GM12878 (cell line): ENCODE data around the gene PCP2. TPM values are rescaled to one million over a fixed set of nuclear protein-coding genes. Genes with fewer than 3 reads are reported as not detected.

ENCODE experiments used
- ATAC-seq: fragments of 200-7000 bp; cut with Tn5 transposase; 3 replicates; pipeline ENCODE4 v1.9.1; 2020; ENCODE audit warnings: mild to moderate bottlenecking, moderate library complexity
- BruUV-seq: library from RNA; stranded (reverse); fragments of 400-500 nt; replicated peaks from 2 replicates; lab custom pipeline; 2021; lab: Mats Ljungman, UMichigan
- CTCF ChIA-PET: fragments of 300-600 bp; sonication (Branson Sonifier 250); formaldehyde crosslinking; extraction: SDS; loops from one replicate; lab custom pipeline; 2021; ENCODE audit warnings: inconsistent platforms; lab: Yijun Ruan, JAX
- POLR2A ChIA-PET: fragments of 350-600 bp; formaldehyde crosslinking; extraction: SDS; loops from one replicate; lab custom pipeline; 2021; ENCODE audit warnings: inconsistent platforms; lab: Charles Lee
- RAD21 ChIA-PET: fragments of 300-600 bp; sonication (Branson Sonifier 250); formaldehyde crosslinking; loops from one replicate; lab custom pipeline; 2023; ENCODE audit warnings: antibody characterized with exemption; ENCODE audit not compliant: unreplicated experiment; lab: Charles Lee
- SMC1A ChIA-PET: fragments of 300-600 bp; sonication (Branson Sonifier 250); formaldehyde crosslinking; loops from one replicate; lab custom pipeline; 2023; ENCODE audit not compliant: unreplicated experiment, uncharacterized antibody; lab: Charles Lee
- DNase-seq: peaks from one replicate; pipeline ENCODE4 v3.0.0-alpha.2; 2011; ENCODE audit warnings: low read depth, low spot score
- FAIRE-seq: peaks from 3 replicates; lab custom pipeline; 2011; peaks lifted over from hg19 to GRCh38; lab: Jason Lieb, UNC
- H2AFZ ChIP-seq: 2 replicates; pipeline ENCODE4 v1.6.0; 2011; ENCODE audit warnings: low read depth, low read length, control low read depth; ENCODE audit not compliant: control insufficient read depth
- H3K27ac ChIP-seq: 2 replicates; pipeline ENCODE4 v1.5.1; 2011; ENCODE audit warnings: control low read depth; ENCODE audit not compliant: control insufficient read depth, insufficient read depth
- H3K27me3 ChIP-seq, 2 experiments: replicated peaks in 1 of 2; 2 replicates each; pipeline versions ENCODE4 v1.6.0 to v1.6.1; 2011; ENCODE audit warnings: low read length in 1 of 2; ENCODE audit not compliant: control insufficient read depth in 2 of 2, insufficient read depth in 2 of 2
- H3K36me3 ChIP-seq, 2 experiments: 2 replicates each; pipeline ENCODE4 v1.5.1; 2011; ENCODE audit warnings: low read length in 1 of 2; ENCODE audit not compliant: control insufficient read depth in 2 of 2, insufficient read depth in 2 of 2
- H3K4me1 ChIP-seq: 2 replicates; pipeline ENCODE4 v1.6.1; 2011; ENCODE audit warnings: mild to moderate bottlenecking, low read length, moderate library complexity, mixed read lengths; ENCODE audit not compliant: control insufficient read depth, insufficient read depth
- H3K4me2 ChIP-seq: 2 replicates; pipeline ENCODE4 v1.6.0; 2011; ENCODE audit warnings: control low read depth; ENCODE audit not compliant: control insufficient read depth, insufficient read depth
- H3K4me3 ChIP-seq: fragments of 200-600 bp; sonication (generic); 2 replicates; pipeline ENCODE4 v1.5.1; 2016
- H3K79me2 ChIP-seq: 2 replicates; pipeline ENCODE4 v1.6.0; 2011; ENCODE audit warnings: low read length; ENCODE audit not compliant: control insufficient read depth, insufficient read depth
- H3K9ac ChIP-seq: 2 replicates; pipeline ENCODE4 v1.8.0; 2011; ENCODE audit warnings: low read length, control low read depth, mixed read lengths; ENCODE audit not compliant: control insufficient read depth, insufficient read depth
- H3K9me3 ChIP-seq: replicated peaks from 3 replicates; pipeline ENCODE4 v1.5.1; 2011; ENCODE audit warnings: mild to moderate bottlenecking, low read length; ENCODE audit not compliant: control insufficient read depth, insufficient read depth
- H4K20me1 ChIP-seq: 2 replicates; pipeline ENCODE4 v1.6.0; 2011; ENCODE audit not compliant: control insufficient read depth, insufficient read depth
- BMI1 ChIP-seq: fragments of 450-650 bp; IDR thresholded peaks from 2 replicates; pipeline ENCODE4 v1.6.1; 2016; ENCODE audit warnings: mild to moderate bottlenecking, moderate library complexity, borderline replicate concordance
- CBFB ChIP-seq: IDR thresholded peaks from 2 replicates; pipeline ENCODE4 v1.6.1; 2016; ENCODE audit warnings: antibody characterized with exemption, low read depth
- IKZF2 ChIP-seq, 2 experiments: fragments of 450-650 bp; IDR thresholded peaks; 2 replicates each; pipeline ENCODE4 v1.6.1; 2017; ENCODE audit warnings: mild to moderate bottlenecking in 2 of 2, moderate library complexity in 2 of 2
- NKRF ChIP-seq: fragments of 450-650 bp; conservative IDR thresholded peaks from 2 replicates; pipeline ENCODE4 v1.6.1; 2017; ENCODE audit warnings: mild to moderate bottlenecking, moderate library complexity
- PRDM15 ChIP-seq: fragments of 450-650 bp; formaldehyde crosslinking; IDR thresholded peaks from 2 replicates; pipeline ENCODE4 v1.4.0; 2020; ENCODE audit warnings: mild to moderate bottlenecking, moderate library complexity
- SP1 ChIP-seq: IDR thresholded peaks from one replicate; pipeline ENCODE4 v1.6.1; 2011; ENCODE audit warnings: low read depth, low read length
- TAF1 ChIP-seq: IDR thresholded peaks from 2 replicates; pipeline ENCODE4 v1.6.1; 2011; ENCODE audit warnings: mild to moderate bottlenecking, low read depth, low read length, borderline replicate concordance
- ZBED1 ChIP-seq: IDR thresholded peaks from 2 replicates; pipeline ENCODE4 v1.6.1; 2016; ENCODE audit warnings: borderline replicate concordance
- ZBTB11 ChIP-seq: fragments of 450-650 bp; formaldehyde crosslinking; IDR thresholded peaks from 2 replicates; pipeline ENCODE4 v1.5.0; 2022; ENCODE audit warnings: mild to moderate bottlenecking, missing genetic modification characterization
- ZNF592 ChIP-seq: fragments of 450-650 bp; IDR thresholded peaks from 2 replicates; pipeline ENCODE4 v1.6.1; 2017; ENCODE audit warnings: mild to moderate bottlenecking, moderate library complexity
- ZZZ3 ChIP-seq: IDR thresholded peaks from 2 replicates; pipeline ENCODE4 v1.6.1; 2011; ENCODE audit warnings: low read depth; ENCODE audit not compliant: control insufficient read depth, insufficient read length
- WGBS: methylation state at CpG from one replicate; pipeline ENCODE4 v1.1.6; 2016; ENCODE audit warnings: low lambda C conversion rate; ENCODE audit not compliant: insufficient replicate concordance, insufficient coverage; ENCODE audit errors: missing lambda C conversion rate; 5-methylcytosine and 5-hydroxymethylcytosine counted together
- in situ Hi-C: fragments of 300-500 bp; cut with MboI; formaldehyde crosslinking; loops from 9 replicates; pipeline ENCODE4 v1.14.3; 2018; ENCODE audit warnings: mixed read lengths
- intact Hi-C: fragments of 100-400 bp; cut with micrococcal nuclease; formaldehyde crosslinking; loops from one replicate; pipeline ENCODE4 v1.14.2; 2022; ENCODE audit not compliant: unreplicated experiment
- polyA plus RNA-seq, 11 experiments: library from polyadenylated mRNA; depleted of rRNA in 4 of 11; unstranded in 6 of 11; stranded (reverse) in 5 of 11; fragments of >200 nt; fragmentation: Nextera tagmentation in 4 of 11; fragmentation: Illumina TruSeq in 1 of 11; extraction: Ambion mirVana in 4 of 11; extraction: Trizol in 1 of 11; gene quantifications; 1 replicate in 1 of 11; 2 replicates in 10 of 11; pipeline versions ENCODE4 v1.2.1 to v1.2.3, GENCODE V29; 2011 to 2016; ENCODE audit warnings: inconsistent platforms in 2 of 11, missing spikeins in 2 of 11, low read depth in 1 of 11
- total RNA-seq, 4 experiments: library from RNA; depleted of rRNA in 3 of 4; stranded (reverse); fragments of >200 nt in 3 of 4; fragmentation: Illumina TruSeq in 1 of 4; extraction: Trizol in 1 of 4; gene quantifications; 2 replicates each; pipeline versions ENCODE4 v1.2.1 to v1.2.3, GENCODE V29; 2013 to 2021

Gene PCP2
- total and polyA plus RNA-seq, 10 of the 15 experiments (the other 5 are each of a cell fraction or from before 2014, with no cell fraction given) = 0.10 to 0.62 (median 0.31) TPM; not detected in 5

GRCh38 chr19:7589822-7590221, 43.7 kb downstream of the PCP2 start:
- ChIA-PET POLR2A (interaction anchor here (0.6 kb wide), 1 partner anchor 754 kb away, joined by 3 read pairs; no protein-coding TSS in a partner anchor), SMC1A (interaction anchor here (1.2 kb wide), 1 partner anchor 14 kb away, joined by 3 read pairs; no protein-coding TSS in a partner anchor), CTCF (no interaction called here), RAD21 (no interaction called here)
- DNase-seq = no peak
- Histone ChIP-seq H3K9me3 (no peaks in the 10 kb centered on the region), H3K79me2 (no peaks in the 10 kb centered on the region), H3K27ac (no peak overlapping the region), H2AFZ (no peak overlapping the region), H4K20me1 (no peaks in the 10 kb centered on the region), H3K27me3 (no peaks in the 10 kb centered on the region), H3K4me3 (no peak overlapping the region), H3K4me2 (no peak overlapping the region), H3K4me1 (no peaks in the 10 kb centered on the region), H3K9ac (no peak overlapping the region), H3K36me3 (no peaks in the 10 kb centered on the region)
- in situ Hi-C loops (no loop called here), intact Hi-C loops (no loop called here)
- FAIRE-seq = no peak
- no TSS peak for BruUV-seq
- no peak for ATAC-seq
- WGBS = 76% methylated on average over 7 of the region's 7 CpGs
- TF ChIP-seq BMI1 (no peak), SP1 (no peak), PRDM15 (CRISPR knock-in tag) (no peak), IKZF2 (IDR thresholded peaks at IDR 0.05) (no peak), TAF1 (no peak), ZZZ3 (no peak), ZBTB11 (CRISPR knock-in tag) (no peak), CBFB (no peak), ZBED1 (no peak), NKRF (no peak), ZNF592 (no peak)
